Vagina (tissue), 2 donors: ENCODE data around the gene GSG1L.

Source experiments
- CTCF ChIP-seq, 3 experiments: fragments of 450-650 bp in 2 of 3; fragments of 200-600 bp in 1 of 3; sonication (generic) in 1 of 3; IDR thresholded peaks; one replicate each; pipeline ENCODE4 v1.5.1; 2017 to 2019; ENCODE audit warnings: antibody characterized with exemption in 3 of 3, mild to moderate bottlenecking in 2 of 3, moderate library complexity in 2 of 3
- POLR2A ChIP-seq, 2 donors: fragments of 450-650 bp; IDR thresholded peaks; one replicate each; pipeline ENCODE4 v1.6.1; 2017; ENCODE audit warnings: antibody characterized with exemption in 2 of 2, mild to moderate bottlenecking in 2 of 2, moderate library complexity in 2 of 2
- POLR2AphosphoS5 ChIP-seq, 2 donors: sonication (generic); formaldehyde crosslinking; IDR thresholded peaks; one replicate each; pipeline ENCODE4 v1.9.0; 2017; ENCODE audit warnings: antibody characterized with exemption in 2 of 2, mild to moderate bottlenecking in 2 of 2, low read depth in 1 of 2; ENCODE audit not compliant: insufficient read depth in 1 of 2

DNA sequence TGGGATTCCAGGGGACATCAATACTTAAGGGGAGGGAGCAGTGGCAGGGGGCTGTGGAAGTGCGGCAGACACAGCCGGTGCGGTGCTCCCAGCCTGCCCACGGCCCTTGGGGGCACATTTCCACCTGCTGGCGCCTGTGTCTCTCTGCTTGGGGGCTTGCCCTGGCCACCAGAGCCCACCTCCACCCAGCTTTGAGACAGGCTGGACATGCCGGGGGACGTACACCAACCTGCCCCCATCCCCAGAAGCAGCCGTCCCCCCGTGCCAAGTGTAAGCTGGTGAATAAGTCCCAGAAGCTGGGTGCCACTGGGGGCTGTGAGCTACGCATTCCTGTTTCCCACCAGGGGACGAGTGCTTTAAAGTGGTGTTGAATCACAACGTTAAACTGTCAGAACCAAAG is 172.6 kb downstream of the GSG1L start:
- TF ChIP-seq POLR2A (IDR thresholded peaks at IDR 0.05) (no peak), POLR2AphosphoS5 (IDR thresholded peaks at IDR 0.05; ENCODE audit: insufficient read depth in 1 of 2, low read depth in 1 of 2) (no peak), CTCF (IDR thresholded peaks at IDR 0.05) (no peak)
